Neural cell (in vitro differentiated cells): ENCODE data around the gene PLCXD3.

Experiments
- EP300 ChIP-seq: fragments of 450-650 bp; conservative IDR thresholded peaks from 2 replicates; pipeline ENCODE4 v1.6.1; 2014; ENCODE audit warnings: antibody characterized with exemption, mild to moderate bottlenecking, moderate library complexity; ENCODE audit not compliant: poor library complexity, severe bottlenecking
- EZH2 ChIP-seq: fragments of 200-600, 300-800 bp; shearing (Covaris generic), sonication (generic); IDR thresholded peaks from 2 replicates; pipeline ENCODE4 v1.6.1; 2014; ENCODE audit warnings: antibody characterized with exemption, low read length, borderline replicate concordance, mild to moderate bottlenecking; ENCODE audit not compliant: insufficient read depth, poor library complexity, severe bottlenecking
- MXI1 ChIP-seq: fragments of 450-650 bp; conservative IDR thresholded peaks from 2 replicates; pipeline ENCODE4 v1.6.1; 2014; ENCODE audit warnings: antibody characterized with exemption, mild to moderate bottlenecking; ENCODE audit not compliant: poor library complexity, severe bottlenecking
- POLR2AphosphoS5 ChIP-seq: IDR thresholded peaks from 2 replicates; pipeline ENCODE4 v1.6.1; 2012
- RAD21 ChIP-seq: fragments of 450-650 bp; conservative IDR thresholded peaks from 2 replicates; pipeline ENCODE4 v1.6.1; 2014; ENCODE audit warnings: antibody characterized with exemption, mild to moderate bottlenecking, moderate library complexity
- TAF1 ChIP-seq: IDR thresholded peaks from 2 replicates; pipeline ENCODE4 v1.6.1; 2012; ENCODE audit warnings: low read depth
- TF ChIP-seq, protein P1 (sequence below): fragments of 450-650 bp; IDR thresholded peaks from 2 replicates; pipeline ENCODE4 v1.5.1; 2014; ENCODE audit warnings: antibody characterized with exemption, mild to moderate bottlenecking, moderate library complexity; ENCODE audit not compliant: poor library complexity, severe bottlenecking
- TF ChIP-seq, protein P2 (sequence below): IDR thresholded peaks from 2 replicates; pipeline ENCODE4 v1.6.1; 2012; ENCODE audit warnings: borderline replicate concordance

DNA sequence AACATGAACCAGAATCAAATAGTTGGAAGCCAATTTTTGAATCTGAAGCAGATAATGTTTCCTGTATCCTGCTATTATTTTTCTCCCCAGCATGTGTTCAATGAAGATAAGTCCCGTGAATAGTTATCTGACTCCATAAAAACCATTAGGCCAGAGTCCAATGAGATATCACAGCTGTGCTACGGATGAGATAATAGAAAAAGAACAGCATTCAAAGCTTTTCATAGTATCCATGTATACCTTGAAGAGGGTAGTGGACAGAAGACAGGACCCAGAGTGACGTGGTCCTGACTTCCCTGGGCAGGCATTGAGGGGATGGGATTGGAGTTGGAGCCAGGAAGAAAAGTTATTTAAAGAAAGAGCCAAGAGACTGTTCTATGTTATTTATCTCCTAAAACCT is 246.4 kb downstream of the PLCXD3 start:
- TF ChIP-seq TAF1 = no peak
- TF ChIP-seq, protein P1, sequence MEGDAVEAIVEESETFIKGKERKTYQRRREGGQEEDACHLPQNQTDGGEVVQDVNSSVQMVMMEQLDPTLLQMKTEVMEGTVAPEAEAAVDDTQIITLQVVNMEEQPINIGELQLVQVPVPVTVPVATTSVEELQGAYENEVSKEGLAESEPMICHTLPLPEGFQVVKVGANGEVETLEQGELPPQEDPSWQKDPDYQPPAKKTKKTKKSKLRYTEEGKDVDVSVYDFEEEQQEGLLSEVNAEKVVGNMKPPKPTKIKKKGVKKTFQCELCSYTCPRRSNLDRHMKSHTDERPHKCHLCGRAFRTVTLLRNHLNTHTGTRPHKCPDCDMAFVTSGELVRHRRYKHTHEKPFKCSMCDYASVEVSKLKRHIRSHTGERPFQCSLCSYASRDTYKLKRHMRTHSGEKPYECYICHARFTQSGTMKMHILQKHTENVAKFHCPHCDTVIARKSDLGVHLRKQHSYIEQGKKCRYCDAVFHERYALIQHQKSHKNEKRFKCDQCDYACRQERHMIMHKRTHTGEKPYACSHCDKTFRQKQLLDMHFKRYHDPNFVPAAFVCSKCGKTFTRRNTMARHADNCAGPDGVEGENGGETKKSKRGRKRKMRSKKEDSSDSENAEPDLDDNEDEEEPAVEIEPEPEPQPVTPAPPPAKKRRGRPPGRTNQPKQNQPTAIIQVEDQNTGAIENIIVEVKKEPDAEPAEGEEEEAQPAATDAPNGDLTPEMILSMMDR = no peak
- no peak for TF ChIP-seq EZH2
- TF ChIP-seq EP300 = no peak
- no peak for TF ChIP-seq MXI1
- no peak for TF ChIP-seq RAD21
- TF ChIP-seq, protein P2, sequence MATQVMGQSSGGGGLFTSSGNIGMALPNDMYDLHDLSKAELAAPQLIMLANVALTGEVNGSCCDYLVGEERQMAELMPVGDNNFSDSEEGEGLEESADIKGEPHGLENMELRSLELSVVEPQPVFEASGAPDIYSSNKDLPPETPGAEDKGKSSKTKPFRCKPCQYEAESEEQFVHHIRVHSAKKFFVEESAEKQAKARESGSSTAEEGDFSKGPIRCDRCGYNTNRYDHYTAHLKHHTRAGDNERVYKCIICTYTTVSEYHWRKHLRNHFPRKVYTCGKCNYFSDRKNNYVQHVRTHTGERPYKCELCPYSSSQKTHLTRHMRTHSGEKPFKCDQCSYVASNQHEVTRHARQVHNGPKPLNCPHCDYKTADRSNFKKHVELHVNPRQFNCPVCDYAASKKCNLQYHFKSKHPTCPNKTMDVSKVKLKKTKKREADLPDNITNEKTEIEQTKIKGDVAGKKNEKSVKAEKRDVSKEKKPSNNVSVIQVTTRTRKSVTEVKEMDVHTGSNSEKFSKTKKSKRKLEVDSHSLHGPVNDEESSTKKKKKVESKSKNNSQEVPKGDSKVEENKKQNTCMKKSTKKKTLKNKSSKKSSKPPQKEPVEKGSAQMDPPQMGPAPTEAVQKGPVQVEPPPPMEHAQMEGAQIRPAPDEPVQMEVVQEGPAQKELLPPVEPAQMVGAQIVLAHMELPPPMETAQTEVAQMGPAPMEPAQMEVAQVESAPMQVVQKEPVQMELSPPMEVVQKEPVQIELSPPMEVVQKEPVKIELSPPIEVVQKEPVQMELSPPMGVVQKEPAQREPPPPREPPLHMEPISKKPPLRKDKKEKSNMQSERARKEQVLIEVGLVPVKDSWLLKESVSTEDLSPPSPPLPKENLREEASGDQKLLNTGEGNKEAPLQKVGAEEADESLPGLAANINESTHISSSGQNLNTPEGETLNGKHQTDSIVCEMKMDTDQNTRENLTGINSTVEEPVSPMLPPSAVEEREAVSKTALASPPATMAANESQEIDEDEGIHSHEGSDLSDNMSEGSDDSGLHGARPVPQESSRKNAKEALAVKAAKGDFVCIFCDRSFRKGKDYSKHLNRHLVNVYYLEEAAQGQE = no peak
- TF ChIP-seq POLR2AphosphoS5 = no peak
